IMR-90 (cell line): ENCODE measurements around the gene GOT1. TPM values are rescaled to one million over a fixed set of nuclear protein-coding genes. Genes with fewer than 3 reads are reported as not detected.

Source experiments
- ATAC-seq: fragments of 200-7000 bp; cut with Tn5 transposase; 2 replicates; pipeline ENCODE4 v1.9.1; 2020; ENCODE audit warnings: low read depth, mild to moderate bottlenecking, moderate library complexity
- BruUV-seq: library from RNA; stranded (reverse); fragments of 400-500 nt; replicated peaks from 2 replicates; lab custom pipeline; 2021; lab: Mats Ljungman, UMichigan
- CTCF ChIA-PET: fragments of 300-600 bp; formaldehyde crosslinking; extraction: SDS; loops from one replicate; lab custom pipeline; 2021; ENCODE audit warnings: antibody characterized with exemption; lab: Yijun Ruan, JAX
- POLR2A ChIA-PET: fragments of 300-600 bp; sonication (Branson Sonifier 250); formaldehyde crosslinking; loops from one replicate; lab custom pipeline; 2022; ENCODE audit warnings: antibody characterized with exemption; ENCODE audit not compliant: unreplicated experiment; lab: Charles Lee
- DNase-seq: peaks from one replicate; pipeline ENCODE4 v3.0.0; 2013
- H2AFZ ChIP-seq: replicated peaks from 2 replicates; pipeline ENCODE3; 2013; ENCODE audit warnings: low read length, mild to moderate bottlenecking; ENCODE audit not compliant: poor library complexity
- H2AK5ac ChIP-seq: 2 replicates; pipeline ENCODE4 v1.6.1; 2013; ENCODE audit warnings: low read depth, low read length, inconsistent platforms
- H2AK9ac ChIP-seq: replicated peaks from 2 replicates; pipeline ENCODE3; 2013; ENCODE audit warnings: mild to moderate bottlenecking, low read depth, low read length, moderate library complexity; ENCODE audit not compliant: poor library complexity
- H2BK120ac ChIP-seq: 2 replicates; pipeline ENCODE4 v1.6.1; 2013; ENCODE audit warnings: low read depth, low read length, inconsistent platforms
- H2BK15ac ChIP-seq: 3 replicates; pipeline ENCODE4 v1.6.1; 2013; ENCODE audit warnings: low read depth, low read length, inconsistent platforms
- H2BK20ac ChIP-seq: 2 replicates; pipeline ENCODE4 v1.6.1; 2013; ENCODE audit warnings: low read depth, mild to moderate bottlenecking, inconsistent platforms, low read length, moderate library complexity
- H2BK5ac ChIP-seq: 2 replicates; pipeline ENCODE4 v1.6.1; 2013; ENCODE audit warnings: mild to moderate bottlenecking, low read depth, low read length, inconsistent platforms; ENCODE audit not compliant: poor library complexity, severe bottlenecking
- H3K14ac ChIP-seq: replicated peaks from 2 replicates; pipeline ENCODE4 v1.6.1; 2013; ENCODE audit warnings: low read depth, low read length, inconsistent platforms
- H3K18ac ChIP-seq: 2 replicates; pipeline ENCODE4 v1.6.1; 2013; ENCODE audit warnings: low read depth, low read length, control low read depth
- H3K23ac ChIP-seq: 2 replicates; pipeline ENCODE4 v1.6.1; 2013; ENCODE audit warnings: low read depth, low read length, inconsistent platforms
- H3K27ac ChIP-seq: 2 replicates; pipeline ENCODE4 v1.5.1; 2013; ENCODE audit warnings: mild to moderate bottlenecking, control low read depth, low read length; ENCODE audit not compliant: insufficient read depth
- H3K27me3 ChIP-seq: 2 replicates; pipeline ENCODE4 v1.6.1; 2013; ENCODE audit warnings: low read length; ENCODE audit not compliant: control insufficient read depth, insufficient read depth
- H3K36me3 ChIP-seq: 2 replicates; pipeline ENCODE4 v1.6.1; 2013; ENCODE audit warnings: low read length, mixed read lengths; ENCODE audit not compliant: control insufficient read depth, insufficient read depth
- H3K4ac ChIP-seq: 2 replicates; pipeline ENCODE4 v1.6.1; 2013; ENCODE audit warnings: low read depth, low read length, inconsistent platforms
- H3K4me1 ChIP-seq: 2 replicates; pipeline ENCODE4 v1.6.1; 2013; ENCODE audit warnings: low read length, mixed read lengths; ENCODE audit not compliant: control insufficient read depth, insufficient read depth
- H3K4me2 ChIP-seq: 2 replicates; pipeline ENCODE4 v1.6.1; 2013; ENCODE audit warnings: low read depth, mild to moderate bottlenecking, control low read depth, low read length, moderate library complexity
- H3K4me3 ChIP-seq: 2 replicates; pipeline ENCODE4 v1.5.1; 2013; ENCODE audit warnings: low read depth, mild to moderate bottlenecking, control low read depth, low read length, moderate library complexity; ENCODE audit not compliant: insufficient read depth
- H3K56ac ChIP-seq: 2 replicates; pipeline ENCODE4 v1.6.1; 2013; ENCODE audit warnings: low read length, inconsistent platforms; ENCODE audit not compliant: insufficient read depth; ENCODE audit errors: extremely low read depth
- H3K79me1 ChIP-seq, 2 experiments: 2 replicates each; pipeline ENCODE4 v1.6.1; 2013; ENCODE audit warnings: low read length in 2 of 2, inconsistent platforms in 1 of 2, low read depth in 1 of 2
- H3K9ac ChIP-seq: 2 replicates; pipeline ENCODE4 v1.6.1; 2013; ENCODE audit warnings: low read depth, low read length, control low read depth
- H3K9me1 ChIP-seq: 2 replicates; pipeline ENCODE4 v1.6.1; 2013; ENCODE audit warnings: low read length, inconsistent platforms; ENCODE audit not compliant: insufficient read depth
- H3K9me3 ChIP-seq: 2 replicates; pipeline ENCODE4 v1.6.1; 2013; ENCODE audit warnings: low read length; ENCODE audit not compliant: control insufficient read depth, insufficient read depth
- H4K20me1 ChIP-seq: 2 replicates; pipeline ENCODE4 v1.6.1; 2013; ENCODE audit warnings: low read length, inconsistent platforms; ENCODE audit not compliant: insufficient read depth
- H4K5ac ChIP-seq: 2 replicates; pipeline ENCODE4 v1.6.1; 2013; ENCODE audit warnings: mild to moderate bottlenecking, low read depth, low read length, control low read depth
- H4K8ac ChIP-seq, 2 experiments: 2 replicates each; pipeline ENCODE4 v1.6.1; 2013; ENCODE audit warnings: low read depth in 2 of 2, low read length in 2 of 2, control low read depth in 1 of 2, inconsistent platforms in 1 of 2
- H4K91ac ChIP-seq: 2 replicates; pipeline ENCODE4 v1.6.1; 2013; ENCODE audit warnings: low read depth, low read length, inconsistent platforms; ENCODE audit not compliant: insufficient read depth
- BHLHE40 ChIP-seq: fragments of 150-350 bp; IDR thresholded peaks from 2 replicates; pipeline ENCODE4 v1.6.1; 2016; ENCODE audit warnings: mild to moderate bottlenecking, low read depth, low read length
- CEBPB ChIP-seq: IDR thresholded peaks from 2 replicates; pipeline ENCODE4 v1.6.1; 2012; ENCODE audit warnings: low read depth, low read length, improper control_type of control experiment
- CHD1 ChIP-seq: IDR thresholded peaks from 2 replicates; pipeline ENCODE4 v1.6.1; 2012; ENCODE audit warnings: low read depth, low read length, improper control_type of control experiment
- FOS ChIP-seq: fragments of 150-350 bp; IDR thresholded peaks from 2 replicates; pipeline ENCODE4 v1.6.1; 2016; ENCODE audit warnings: low read depth, low read length
- MAFK ChIP-seq: IDR thresholded peaks from 2 replicates; pipeline ENCODE4 v1.6.1; 2012; ENCODE audit warnings: low read depth, low read length, improper control_type of control experiment
- MAZ ChIP-seq: IDR thresholded peaks from 2 replicates; pipeline ENCODE4 v1.6.1; 2012; ENCODE audit warnings: low read depth, mild to moderate bottlenecking, low read length, improper control_type of control experiment, moderate library complexity, borderline replicate concordance
- MXI1 ChIP-seq: IDR thresholded peaks from 2 replicates; pipeline ENCODE4 v1.6.1; 2012; ENCODE audit warnings: low read depth, mild to moderate bottlenecking, low read length, moderate library complexity, borderline replicate concordance
- NFE2L2 ChIP-seq: fragments of 150-350 bp; IDR thresholded peaks from 2 replicates; pipeline ENCODE4 v1.6.1; 2016; ENCODE audit warnings: low read depth, mild to moderate bottlenecking, low read length
- POLR2A ChIP-seq: IDR thresholded peaks from 2 replicates; pipeline ENCODE4 v1.6.1; 2012; ENCODE audit warnings: mild to moderate bottlenecking, low read depth, low read length
- RAD21 ChIP-seq: IDR thresholded peaks from 2 replicates; pipeline ENCODE4 v1.6.1; 2012; ENCODE audit warnings: low read length, improper control_type of control experiment
- RCOR1 ChIP-seq: IDR thresholded peaks from 2 replicates; pipeline ENCODE4 v1.6.1; 2012; ENCODE audit warnings: mild to moderate bottlenecking, low read length, improper control_type of control experiment; ENCODE audit not compliant: insufficient replicate concordance
- RFX5 ChIP-seq: IDR thresholded peaks from 2 replicates; pipeline ENCODE4 v1.8.0; 2012; ENCODE audit warnings: low read depth, mild to moderate bottlenecking, low read length, moderate library complexity
- SMC3 ChIP-seq: fragments of 150-350 bp; IDR thresholded peaks from 2 replicates; pipeline ENCODE4 v1.6.1; 2016; ENCODE audit warnings: low read depth, mild to moderate bottlenecking, antibody characterized with exemption, low read length, moderate library complexity
- WGBS, 2 experiments: methylation state at CpG; one replicate each; pipeline versions ENCODE4 v1.1.5 to v1.1.7; 2013; ENCODE audit warnings: missing lambda C conversion rate in 2 of 2; ENCODE audit not compliant: insufficient read length in 1 of 2; ENCODE audit errors: extremely low coverage in 2 of 2; 5-methylcytosine and 5-hydroxymethylcytosine counted together
- dilution Hi-C: fragments of 300-500 bp; cut with HindIII; formaldehyde crosslinking; loops from one replicate; pipeline ENCODE4 v1.14.3; 2018; ENCODE audit warnings: low sequenced_read_pairs; ENCODE audit not compliant: unreplicated experiment
- in situ Hi-C: fragments of 300-500 bp; cut with MboI; formaldehyde crosslinking; loops from 3 replicates; pipeline ENCODE4 v1.14.3; 2019; ENCODE audit warnings: low sequenced_read_pairs, inconsistent platforms, mixed read lengths
- intact Hi-C: fragments of 100-400 bp; cut with micrococcal nuclease; formaldehyde crosslinking; loops from 2 replicates; pipeline ENCODE4 v1.10.0; 2022
- polyA plus RNA-seq, 3 experiments: library from polyadenylated mRNA; depleted of rRNA; stranded (reverse); fragments of >200 nt; gene quantifications; 2 replicates each; pipeline ENCODE4 v1.2.3, GENCODE V29; 2012; ENCODE audit warnings: low replicate concordance in 1 of 3
- total RNA-seq: library from RNA; depleted of rRNA; stranded (reverse); fragments of >200 nt; gene quantifications from 2 replicates; pipeline ENCODE4 v1.2.3, GENCODE V29; 2012
- TF ChIP-seq, protein P1 (sequence below): conservative IDR thresholded peaks from 2 replicates; pipeline ENCODE4 v1.5.1; 2012; ENCODE audit warnings: mild to moderate bottlenecking, low read depth, low read length, improper control_type of control experiment
- TF ChIP-seq, protein P2 (sequence below): fragments of 150-350 bp; IDR thresholded peaks from 2 replicates; pipeline ENCODE4 v1.6.1; 2016; ENCODE audit warnings: low read depth, mild to moderate bottlenecking, low read length, moderate library complexity, borderline replicate concordance

The GOT1 gene
- total and polyA plus RNA-seq, 2 of the 4 experiments (the other 2 are of a cell fraction): 29.4 to 46.1 TPM

DNA sequence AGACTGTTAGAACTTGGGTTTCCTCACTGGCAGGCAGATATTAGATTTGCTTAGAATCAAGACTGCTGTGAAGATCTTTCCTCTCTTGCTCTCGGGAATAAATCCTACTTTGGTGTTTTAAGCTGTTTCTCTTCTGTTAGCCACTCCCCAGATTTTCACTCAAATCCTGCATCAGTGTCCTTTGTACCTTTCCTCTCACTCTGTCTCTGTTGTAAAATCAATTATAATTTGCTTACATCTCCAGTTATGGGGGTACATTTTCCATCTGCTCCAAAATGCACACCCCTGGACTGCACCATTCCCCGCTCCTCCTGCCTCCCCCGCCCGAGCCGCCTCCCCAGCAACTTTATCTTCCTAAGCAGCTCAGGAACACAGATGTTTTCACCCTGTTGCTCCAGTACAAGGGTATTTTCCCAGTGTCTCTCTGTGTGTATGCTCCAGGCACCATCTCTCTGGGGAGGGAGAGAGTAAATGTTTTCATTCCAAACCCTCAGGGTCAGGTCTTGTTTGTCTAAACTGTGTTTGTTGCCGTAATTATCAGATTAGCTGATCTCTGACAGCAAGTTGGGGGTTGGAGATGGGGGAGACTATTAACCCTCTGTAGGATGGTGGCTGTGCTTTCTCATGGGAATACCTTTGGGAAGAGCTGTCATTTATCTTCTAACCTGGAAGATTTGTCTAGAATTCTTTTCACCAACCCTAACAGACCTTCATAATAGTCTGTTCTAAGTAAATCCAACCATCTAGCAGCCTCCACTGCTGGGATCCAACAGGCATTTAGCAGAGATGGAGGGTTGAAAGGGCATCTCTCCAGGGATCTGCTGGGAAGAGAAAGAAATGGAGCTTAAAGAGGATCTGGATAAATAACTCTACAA lies 20.4 kb upstream of the GOT1 start:
- Histone ChIP-seq H3K9me3 (no peaks in the 10 kb centered on the region), H3K18ac (peak overlapping the region; percentile 64; the same call in 1 of the 2 replicates), H2AFZ (no peak overlapping the region), H3K14ac (no peak overlapping the region), H4K91ac (no peak overlapping the region), H4K8ac (no peak overlapping the region), H4K20me1 (no peaks in the 10 kb centered on the region), H3K9me1 (no peaks in the 10 kb centered on the region), H3K27ac (peak overlapping the region; percentile 49; the same call in 1 of the 2 replicates), H3K4me2 (peak overlapping the region; percentile 8; the same call in 1 of the 2 replicates), H3K9ac (peak overlapping the region; percentile 37; the same call in 1 of the 2 replicates), H3K56ac (no peak overlapping the region), H3K4ac (no peak overlapping the region), H3K4me1 (peaks cover 7% of the 10 kb centered on the region; the same call in 1 of the 2 replicates), H2BK20ac (peak overlapping the region; percentile 8; the same call in 1 of the 2 replicates), H4K5ac (no peak overlapping the region; the same call in 1 of the 2 replicates), H2BK15ac (no peak overlapping the region), H3K36me3 (no peaks in the 10 kb centered on the region), H2AK9ac (no peak overlapping the region), H3K23ac (no peak overlapping the region), H2BK5ac (no peak overlapping the region), H2BK120ac (0 out of 2 replicates have a peak overlapping the region, but pooled peaks have one; percentile 11), H3K4me3 (no peak overlapping the region), H2AK5ac (no peak overlapping the region), H3K27me3 (peaks cover 38% of the 10 kb centered on the region), H3K79me1 (no peaks in the 10 kb centered on the region)
- CTCF ChIA-PET: interaction anchor here (0.6 to 2.3 kb wide), 4 partner anchors 7 to 1600 kb away, joined by 3 to 8 read pairs (median 3); no protein-coding TSS in a partner anchor
- dilution Hi-C loops: no loop called here
- POLR2A ChIA-PET: no interaction called here
- intact Hi-C loops: loop anchor here (5.0 kb wide), 1 partner anchor 76 kb away; no protein-coding TSS in a partner anchor
- ATAC-seq (peak; percentile 91), DNase-seq (peak; percentile 34)
- in situ Hi-C loops: no loop called here
- no TSS peak for BruUV-seq
- WGBS, 2 experiments: no CpG with 5 or more reads among the region's 6 CpGs
- TF ChIP-seq MXI1 (no peak), CHD1 (no peak), MAFK (no peak), POLR2A (no peak), CEBPB (no peak), FOS (no peak), RCOR1 (no peak), BHLHE40 (no peak), RFX5 (no peak), MAZ (no peak), SMC3 (no peak), NFE2L2 (no peak), RAD21 (no peak)
- TF ChIP-seq, protein P1, sequence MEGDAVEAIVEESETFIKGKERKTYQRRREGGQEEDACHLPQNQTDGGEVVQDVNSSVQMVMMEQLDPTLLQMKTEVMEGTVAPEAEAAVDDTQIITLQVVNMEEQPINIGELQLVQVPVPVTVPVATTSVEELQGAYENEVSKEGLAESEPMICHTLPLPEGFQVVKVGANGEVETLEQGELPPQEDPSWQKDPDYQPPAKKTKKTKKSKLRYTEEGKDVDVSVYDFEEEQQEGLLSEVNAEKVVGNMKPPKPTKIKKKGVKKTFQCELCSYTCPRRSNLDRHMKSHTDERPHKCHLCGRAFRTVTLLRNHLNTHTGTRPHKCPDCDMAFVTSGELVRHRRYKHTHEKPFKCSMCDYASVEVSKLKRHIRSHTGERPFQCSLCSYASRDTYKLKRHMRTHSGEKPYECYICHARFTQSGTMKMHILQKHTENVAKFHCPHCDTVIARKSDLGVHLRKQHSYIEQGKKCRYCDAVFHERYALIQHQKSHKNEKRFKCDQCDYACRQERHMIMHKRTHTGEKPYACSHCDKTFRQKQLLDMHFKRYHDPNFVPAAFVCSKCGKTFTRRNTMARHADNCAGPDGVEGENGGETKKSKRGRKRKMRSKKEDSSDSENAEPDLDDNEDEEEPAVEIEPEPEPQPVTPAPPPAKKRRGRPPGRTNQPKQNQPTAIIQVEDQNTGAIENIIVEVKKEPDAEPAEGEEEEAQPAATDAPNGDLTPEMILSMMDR: no peak
- TF ChIP-seq, protein P2, sequence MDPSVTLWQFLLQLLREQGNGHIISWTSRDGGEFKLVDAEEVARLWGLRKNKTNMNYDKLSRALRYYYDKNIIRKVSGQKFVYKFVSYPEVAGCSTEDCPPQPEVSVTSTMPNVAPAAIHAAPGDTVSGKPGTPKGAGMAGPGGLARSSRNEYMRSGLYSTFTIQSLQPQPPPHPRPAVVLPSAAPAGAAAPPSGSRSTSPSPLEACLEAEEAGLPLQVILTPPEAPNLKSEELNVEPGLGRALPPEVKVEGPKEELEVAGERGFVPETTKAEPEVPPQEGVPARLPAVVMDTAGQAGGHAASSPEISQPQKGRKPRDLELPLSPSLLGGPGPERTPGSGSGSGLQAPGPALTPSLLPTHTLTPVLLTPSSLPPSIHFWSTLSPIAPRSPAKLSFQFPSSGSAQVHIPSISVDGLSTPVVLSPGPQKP: no peak
